ENCODE results near the gene GPS1. TPM values are rescaled to one million over a fixed set of nuclear protein-coding genes. Genes with fewer than 3 reads are reported as not detected.

The GPS1 gene
- polyA plus RNA-seq, 1 of the 3 experiments (the other 2 are of a cell fraction) = 264 TPM

DNA sequence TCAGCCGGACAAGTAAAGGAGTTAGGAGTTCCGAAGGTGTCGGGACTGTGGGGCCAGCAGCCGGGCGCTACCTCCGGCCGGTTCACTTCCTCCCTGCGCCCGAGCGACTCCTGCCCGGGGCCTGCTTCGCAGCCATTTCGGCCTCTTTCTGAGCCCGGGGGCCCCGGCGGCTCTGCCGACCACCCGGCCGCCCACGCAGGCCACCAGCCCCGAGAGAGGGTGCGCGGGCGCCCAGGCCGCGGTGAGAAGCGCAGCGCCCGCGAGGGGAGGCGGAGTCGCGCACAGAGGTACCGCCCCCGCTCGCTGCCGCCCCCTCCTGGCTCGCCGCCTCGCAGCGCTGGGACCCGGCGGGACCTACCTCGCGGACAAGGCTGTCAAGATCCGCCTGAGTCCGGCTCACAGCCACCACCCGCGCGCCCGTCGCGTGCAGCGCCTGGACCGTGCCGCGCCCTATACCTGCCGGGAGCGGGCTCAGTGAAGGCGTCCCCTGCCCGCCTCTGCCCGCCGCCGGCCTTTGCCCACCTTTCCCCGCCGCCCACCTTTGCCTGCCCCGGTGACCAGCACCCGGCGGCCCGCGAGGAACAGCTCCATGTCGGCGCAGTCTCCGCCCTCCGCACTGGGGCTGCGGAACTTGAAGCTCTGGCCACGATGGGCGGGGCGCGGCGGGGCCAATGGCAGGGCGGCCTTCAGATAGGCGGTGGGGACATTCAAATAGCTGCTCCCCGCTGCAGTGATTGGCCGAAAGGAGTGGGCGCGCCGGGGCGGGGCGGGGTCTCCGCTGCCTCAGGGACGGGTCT lies 14.4 kb upstream of the GPS1 start, which contains the start of gene DCXR:
TSS of gene DCXR (minus strand) at position 606 of the 797 bp plus-strand sequence. CDS start at position 591, 15 bp downstream.
- no peaks in the 10 kb centered on the region for H3K9me2 ChIP-seq
- peak; percentile 100 for DNase-seq
- H4K20me1 ChIP-seq (ENCODE audit: insufficient read depth) = no peaks in the 10 kb centered on the region
- H3K79me2 ChIP-seq (ENCODE audit: insufficient read depth) = no peaks in the 10 kb centered on the region
- TF ChIP-seq MXI1 (IDR thresholded peaks at IDR 0.05; ENCODE audit: low read depth, low read length) (peak; percentile 96), RAD21 (IDR thresholded peaks at IDR 0.05; ENCODE audit: low read length) (peak; percentile 44), NRF1 (IDR thresholded peaks at IDR 0.05; ENCODE audit: low read depth, low read length) (peak; percentile 72), CHD2 (IDR thresholded peaks at IDR 0.05; ENCODE audit: low read length, partially characterized antibody) (peak; percentile 21), REST (IDR thresholded peaks at IDR 0.05; ENCODE audit: low read depth, low read length) (0 out of 2 replicates have a peak, but pooled peaks have one; percentile 2), PBX3 (IDR thresholded peaks at IDR 0.05) (peak; percentile 84), ELF1 (IDR thresholded peaks at IDR 0.05) (peak; percentile 6; the same call in 1 of the 2 replicates), GABPA (IDR thresholded peaks at IDR 0.05; ENCODE audit: low read depth) (no peak), MAX (IDR thresholded peaks at IDR 0.05; ENCODE audit: low read depth) (peak; percentile 73), SIN3A (IDR thresholded peaks at IDR 0.05; ENCODE audit: borderline replicate concordance, low read depth, low read length) (peak; percentile 78; the same call in 1 of the 2 replicates), USF1 (IDR thresholded peaks at IDR 0.05; ENCODE audit: borderline replicate concordance, low read depth) (no peak), TAF1 (IDR thresholded peaks at IDR 0.05; ENCODE audit: borderline replicate concordance, low read depth, low read length) (peak; percentile 14; the same call in 1 of the 2 replicates), EZH2phosphoT487 (IDR thresholded peaks at IDR 0.05; ENCODE audit: borderline replicate concordance, low read depth) (no peak), IRF3 (IDR thresholded peaks at IDR 0.05; ENCODE audit: low read depth, low read length) (peak; percentile 56), YY1 (IDR thresholded peaks at IDR 0.05; ENCODE audit: low read depth) (peak; percentile 65; the same call in 1 of the 2 replicates), GATA2 (CRISPR knock-in tag; IDR thresholded peaks at IDR 0.05) (no peak), POLR2AphosphoS5 (IDR thresholded peaks at IDR 0.05; ENCODE audit: low read depth, low read length) (peak; percentile 82), SMC3 (IDR thresholded peaks at IDR 0.05; ENCODE audit: low read depth, low read length) (peak; percentile 58)
- TF ChIP-seq, protein P1, sequence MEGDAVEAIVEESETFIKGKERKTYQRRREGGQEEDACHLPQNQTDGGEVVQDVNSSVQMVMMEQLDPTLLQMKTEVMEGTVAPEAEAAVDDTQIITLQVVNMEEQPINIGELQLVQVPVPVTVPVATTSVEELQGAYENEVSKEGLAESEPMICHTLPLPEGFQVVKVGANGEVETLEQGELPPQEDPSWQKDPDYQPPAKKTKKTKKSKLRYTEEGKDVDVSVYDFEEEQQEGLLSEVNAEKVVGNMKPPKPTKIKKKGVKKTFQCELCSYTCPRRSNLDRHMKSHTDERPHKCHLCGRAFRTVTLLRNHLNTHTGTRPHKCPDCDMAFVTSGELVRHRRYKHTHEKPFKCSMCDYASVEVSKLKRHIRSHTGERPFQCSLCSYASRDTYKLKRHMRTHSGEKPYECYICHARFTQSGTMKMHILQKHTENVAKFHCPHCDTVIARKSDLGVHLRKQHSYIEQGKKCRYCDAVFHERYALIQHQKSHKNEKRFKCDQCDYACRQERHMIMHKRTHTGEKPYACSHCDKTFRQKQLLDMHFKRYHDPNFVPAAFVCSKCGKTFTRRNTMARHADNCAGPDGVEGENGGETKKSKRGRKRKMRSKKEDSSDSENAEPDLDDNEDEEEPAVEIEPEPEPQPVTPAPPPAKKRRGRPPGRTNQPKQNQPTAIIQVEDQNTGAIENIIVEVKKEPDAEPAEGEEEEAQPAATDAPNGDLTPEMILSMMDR (IDR thresholded peaks at IDR 0.05) = peak; percentile 84
- ChIA-PET POLR2A (interaction anchor here (0.5 to 1.4 kb wide), 14 partner anchors 9 to 155 kb away, joined by 3 to 13 read pairs (median 4); partner anchors contain the start of genes CENPX, DUS1L, FASN and LRRC45), CTCF (interaction anchor here (0.6 to 35.7 kb wide), 43 partner anchors 8 to 227 kb away, joined by 3 to 1216 read pairs (median 4); partner anchors contain the start of genes CENPX, DUS1L, FASN and GPS1)
- H3K27me3 ChIP-seq (ENCODE audit: insufficient read depth) = no peaks in the 10 kb centered on the region
- peak within 1 kb of the TSS; percentile 99 for H3K4me2 ChIP-seq
- H3F3A ChIP-seq (replicated peaks; ENCODE audit: insufficient read depth) = peaks cover 14% of the 10 kb centered on the region
- 5% methylated on average over 34 of the region's 92 CpGs for WGBS (ENCODE audit: low lambda C conversion rate)
- peaks cover 7 to 27% of the 10 kb centered on the region in 2 experiments for H3K4me1 ChIP-seq (ENCODE audit: control insufficient read depth in 1 of 2, insufficient read depth in 2 of 2, low read depth in 1 of 2, low read length in 1 of 2)
- H3K4me3 ChIP-seq (ENCODE audit: low read depth in 2 of 2, low read length in 1 of 2) = peak within 1 kb of the TSS; percentile 72 to 87
- peak within 1 kb of the TSS; percentile 66 for H3K9ac ChIP-seq
- no peaks in the 10 kb centered on the region for H3K9me3 ChIP-seq
- H3K27ac ChIP-seq (ENCODE audit: low read depth in 2 of 2, low read length in 1 of 2) = peak within 1 kb of the TSS; percentile 74 to 92
- H3K36me3 ChIP-seq (replicated peaks in 1 of 2; ENCODE audit: control insufficient read depth in 1 of 2, insufficient read depth in 2 of 2, low read length in 1 of 2) = peaks cover 5 to 8% of the 10 kb centered on the region in 2 experiments
- peak within 1 kb of the TSS; percentile 93 for H2AFZ ChIP-seq (ENCODE audit: low read depth)

Data from SK-N-SH (cell line).